ENCODE data around the gene RBM15.

The RBM15 gene

GRCh38 chr1:110350360-110350759 is 11.2 kb downstream of the RBM15 start:
- no peak for ATAC-seq

- no peak for ATAC-seq
Observed at GRCh38 chr1:110355321-110355720, 16.1 kb downstream of the RBM15 start.

- no peak for ATAC-seq
Observed at GRCh38 chr1:110356379-110356778, 17.2 kb downstream of the RBM15 start.

GRCh38 chr1:110360431-110360830 is 21.3 kb downstream of the RBM15 start:
- ATAC-seq: no peak

- no peak for ATAC-seq
Observed at GRCh38 chr1:110361856-110362255, 22.7 kb downstream of the RBM15 start.

GRCh38 chr1:110364221-110364620 is 25.0 kb downstream of the RBM15 start:
- ATAC-seq: no peak

- peak; percentile 100 for ATAC-seq
Observed at GRCh38 chr1:110370827-110371226, 31.6 kb downstream of the RBM15 start.

- ATAC-seq: no peak
Observed at GRCh38 chr1:110375490-110375889, 36.3 kb downstream of the RBM15 start.

GRCh38 chr1:110380672-110381283 is 41.6 kb downstream of the RBM15 start:
- no peak for ATAC-seq

- ATAC-seq: no peak
Observed at GRCh38 chr1:110383251-110383990, 44.2 kb downstream of the RBM15 start.

GRCh38 chr1:110384581-110385321 is 45.6 kb downstream of the RBM15 start:
- no peak for ATAC-seq

- ATAC-seq: no peak
Observed at GRCh38 chr1:110385369-110385768, 46.2 kb downstream of the RBM15 start.

- peak in 1 of 2 donors; percentile 62 for ATAC-seq
Observed at GRCh38 chr1:110387048-110387754, 48.0 kb downstream of the RBM15 start.

GRCh38 chr1:110390096-110390495 is 50.9 kb downstream of the RBM15 start:
- ATAC-seq: no peak

GRCh38 chr1:110390692-110391245 is 51.6 kb downstream of the RBM15 start, which contains the start of gene SLC16A4:
SLC16A4 (minus strand) TSS chr1:110391026; CDS start chr1:110389323, 1,703 bp downstream.
- ATAC-seq: no peak

- ATAC-seq: no peak
Observed at GRCh38 chr1:110393286-110393685, 54.1 kb downstream of the RBM15 start.

- ATAC-seq: no peak
Observed at GRCh38 chr1:110393691-110394492, 54.7 kb downstream of the RBM15 start.

GRCh38 chr1:110394493-110394820 is 55.3 kb downstream of the RBM15 start:
- ATAC-seq: no peak
